ENCODE measurements around the gene URM1.

URM1 gene

GRCh38 chr9:128384801-128385495 is 13.8 kb downstream of the URM1 start:
- DNase-seq (ENCODE audit: low spot score) (no peak), FAIRE-seq (no peak)

- FAIRE-seq (no peak), DNase-seq (ENCODE audit: low spot score) (no peak)
Measured at GRCh38 chr9:128385496-128386460, 14.6 kb downstream of the URM1 start.

GRCh38 chr9:128388150-128388549 is 17.0 kb downstream of the URM1 start:
- DNase-seq (ENCODE audit: low spot score) (no peak), FAIRE-seq (no peak)

- FAIRE-seq, result no peak
- no peak for DNase-seq (ENCODE audit: low spot score)
Measured at GRCh38 chr9:128389395-128390149, 18.4 kb downstream of the URM1 start.

GRCh38 chr9:128390150-128390812 is 19.1 kb downstream of the URM1 start:
- FAIRE-seq (no peak), DNase-seq (ENCODE audit: low spot score) (no peak)

- no peak for FAIRE-seq
- DNase-seq (ENCODE audit: low spot score), result no peak
Measured at GRCh38 chr9:128390813-128391711, 19.9 kb downstream of the URM1 start.

GRCh38 chr9:128391956-128392301 is 20.8 kb downstream of the URM1 start:
- no peak for DNase-seq (ENCODE audit: low spot score)
- no peak for FAIRE-seq

GRCh38 chr9:128392302-128393144 is 21.3 kb downstream of the URM1 start:
- no peak for DNase-seq (ENCODE audit: low spot score)
- no peak for FAIRE-seq

- DNase-seq (ENCODE audit: low spot score) (no peak), FAIRE-seq (no peak)
Measured at GRCh38 chr9:128393145-128393775, 22.1 kb downstream of the URM1 start.

GRCh38 chr9:128393970-128394369 is 22.8 kb downstream of the URM1 start:
- FAIRE-seq, result no peak

GRCh38 chr9:128394379-128395168 is 23.4 kb downstream of the URM1 start:
- FAIRE-seq, result no peak
- no peak for DNase-seq (ENCODE audit: low spot score)

More at GRCh38 chr9:128393970-128394369, 22.8 kb downstream of the URM1 start:
- DNase-seq (ENCODE audit: low spot score), result no peak

- FAIRE-seq, result no peak
Measured at GRCh38 chr9:128396970-128397613, 25.9 kb downstream of the URM1 start.

GRCh38 chr9:128397831-128398230 is 26.7 kb downstream of the URM1 start:
- FAIRE-seq (no peak), DNase-seq (ENCODE audit: low spot score) (no peak)

More at GRCh38 chr9:128396970-128397613, 25.9 kb downstream of the URM1 start:
- no peak for DNase-seq (ENCODE audit: low spot score)

GRCh38 chr9:128399861-128400260 is 28.7 kb downstream of the URM1 start:
- FAIRE-seq, result no peak
- no peak for DNase-seq (ENCODE audit: low spot score)

GRCh38 chr9:128404560-128404959 is 33.4 kb downstream of the URM1 start:
- DNase-seq (ENCODE audit: low spot score) (no peak), FAIRE-seq (no peak)

GRCh38 chr9:128405077-128405779 is 34.1 kb downstream of the URM1 start:
- FAIRE-seq (no peak), DNase-seq (ENCODE audit: low spot score) (no peak)

GRCh38 chr9:128405780-128406171 is 34.6 kb downstream of the URM1 start:
- no peak for DNase-seq (ENCODE audit: low spot score)
- FAIRE-seq, result no peak

All from RCC 7860 (cell line).